ENCODE data around the gene WNT7A.
"Not testable (repeated sequence)": the region's sequence is repeated elsewhere in the genome, so short reads cannot be mapped to it uniquely, and the experiment has no call there.

WNT7A gene

DNA sequence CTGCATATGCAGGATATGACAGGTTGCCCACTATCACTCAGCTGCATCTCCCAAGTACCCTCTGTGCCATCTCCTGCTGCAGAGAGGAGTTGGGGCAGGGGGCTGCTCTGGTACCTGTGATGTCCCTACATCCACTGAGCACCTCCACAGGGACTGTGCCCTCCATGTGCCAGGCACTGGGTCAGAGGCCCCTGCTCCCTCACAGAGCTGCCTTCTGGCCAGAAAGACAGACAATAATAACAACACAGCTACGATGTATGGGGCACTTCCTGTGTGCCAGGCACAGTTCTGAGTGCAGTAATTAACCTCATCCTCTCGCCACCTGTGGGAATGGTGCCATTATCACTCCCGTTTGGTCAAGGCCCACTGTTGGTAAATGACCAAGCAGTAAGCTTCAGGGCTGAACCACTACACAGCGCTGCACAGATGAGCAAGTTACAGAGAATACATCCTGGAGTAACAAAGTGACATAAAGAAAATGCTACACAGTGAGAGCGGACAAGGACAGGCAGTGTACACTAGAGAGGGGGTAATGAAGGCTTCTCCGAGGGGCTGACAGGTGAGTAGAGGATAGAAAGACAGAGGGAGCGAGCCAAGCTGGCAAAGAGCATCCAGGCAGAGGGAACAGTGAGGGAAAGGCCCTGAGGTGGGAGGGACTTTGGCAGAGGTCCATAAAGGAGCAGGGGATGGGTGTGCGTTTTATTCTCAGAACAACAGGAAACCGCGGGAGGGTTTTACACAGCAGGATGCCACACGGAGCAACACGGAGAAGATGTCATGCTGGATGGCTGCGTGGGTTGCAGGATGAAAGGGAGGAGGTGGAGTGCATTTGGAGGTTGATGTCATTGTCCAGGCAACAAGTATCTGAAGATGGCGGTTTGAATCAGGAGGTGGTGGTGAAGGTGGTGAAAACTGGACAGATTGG, 13.6 kb downstream of the WNT7A start:
- DNase-seq (ENCODE audit: low read depth in 2 of 2, low spot score in 1 of 2), result no peak

DNA sequence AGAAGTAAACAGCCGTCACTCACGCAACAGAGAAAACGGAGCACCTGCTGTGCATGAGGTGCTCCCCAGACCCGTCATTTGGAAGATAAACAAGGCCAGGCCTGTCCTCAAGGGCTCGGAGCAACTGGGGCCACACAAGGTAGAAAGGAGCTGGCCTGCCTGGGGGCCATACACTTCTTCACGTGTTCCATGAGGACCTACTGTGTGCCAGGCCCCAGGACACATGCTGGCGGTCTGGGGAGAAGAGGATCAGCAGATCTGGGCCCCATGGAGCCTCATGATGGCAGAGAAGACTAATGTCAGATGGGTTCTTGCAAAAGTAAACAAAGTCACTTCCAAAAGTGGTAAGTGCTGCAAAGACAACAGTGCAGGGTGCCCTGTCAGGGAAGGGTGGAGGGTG, 14.3 kb downstream of the WNT7A start:
- DNase-seq (ENCODE audit: low read depth in 2 of 2, low spot score in 1 of 2), result no peak

DNA sequence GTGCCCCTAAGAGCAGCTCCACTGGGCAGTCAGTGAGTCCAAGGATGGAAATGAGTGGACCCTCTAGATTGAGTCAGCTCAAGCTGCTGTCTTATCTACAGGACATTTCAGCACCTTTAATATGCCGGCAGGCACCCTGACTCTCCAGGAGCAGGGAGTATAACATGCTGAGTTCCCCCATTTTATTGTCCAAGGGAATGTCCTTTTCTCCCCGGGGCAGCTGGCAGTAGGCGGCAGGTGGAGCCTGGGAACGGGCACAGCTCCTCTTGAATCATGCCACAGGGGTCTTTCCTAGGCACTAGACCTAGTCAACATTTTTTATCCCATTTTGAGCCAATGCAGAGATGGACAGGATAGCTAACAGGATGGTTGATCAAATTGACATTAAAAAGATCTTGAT, 14.8 kb downstream of the WNT7A start:
- DNase-seq (ENCODE audit: low read depth in 2 of 2, low spot score in 1 of 2), result no peak

DNA sequence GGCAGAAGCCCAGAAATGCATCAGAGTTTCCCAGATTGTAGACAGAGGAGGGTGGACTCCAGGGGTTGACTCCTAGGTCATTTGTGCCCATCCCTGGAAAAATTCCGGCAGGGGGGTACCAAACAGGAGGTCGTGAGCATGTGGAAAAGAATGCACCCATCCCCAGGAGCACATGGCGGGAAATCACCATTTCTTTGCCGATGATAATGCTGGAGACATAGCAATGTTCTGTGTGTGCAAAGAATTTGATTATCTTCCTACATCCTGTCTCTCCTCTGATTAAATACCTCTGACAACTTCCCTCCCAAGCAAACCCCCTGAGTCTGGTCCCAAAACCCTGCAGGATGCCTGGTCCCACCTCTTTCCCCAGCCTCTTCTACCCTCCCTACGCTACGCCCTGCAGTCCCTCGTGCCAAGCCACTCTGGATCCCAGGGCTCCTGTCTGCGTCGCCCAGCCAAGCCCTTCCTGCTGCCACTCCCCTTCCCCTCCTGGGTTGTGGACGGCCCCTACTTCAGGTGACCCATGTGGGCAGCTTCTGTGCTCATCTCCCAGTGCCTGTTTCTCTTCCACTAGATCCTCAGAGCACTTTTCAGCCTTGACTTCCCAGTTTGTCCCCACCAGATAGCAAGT, 15.8 kb downstream of the WNT7A start:
- no peak for DNase-seq (ENCODE audit: low read depth in 2 of 2, low spot score in 1 of 2)

DNA sequence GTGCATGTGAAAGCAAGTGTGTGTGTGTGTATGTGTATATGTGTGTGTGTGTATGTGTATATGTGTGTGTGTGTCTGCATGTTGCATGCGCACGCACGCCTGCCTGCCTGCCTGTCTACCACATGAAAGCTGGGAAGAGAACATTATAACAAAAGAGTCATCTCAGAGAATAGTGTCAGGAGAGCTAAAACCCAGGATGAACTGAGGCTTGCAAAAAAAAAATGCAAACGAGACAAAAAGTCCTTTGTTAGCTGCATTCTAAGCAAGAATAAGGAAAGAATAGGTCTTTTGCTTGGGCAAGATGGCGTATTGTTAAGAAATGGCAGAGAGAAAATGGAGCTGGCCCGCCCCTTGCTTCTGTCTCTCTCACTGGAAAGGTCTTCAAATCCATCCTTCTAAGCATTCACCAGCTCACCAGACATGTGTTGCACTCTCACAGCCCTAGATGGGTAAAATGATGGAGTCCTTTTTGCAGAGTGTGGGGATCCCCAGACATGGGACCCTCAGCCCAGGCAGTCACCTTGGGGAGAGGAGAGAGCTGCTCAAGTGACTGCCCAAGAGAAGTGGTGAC, 16.4 kb downstream of the WNT7A start:
- DNase-seq (ENCODE audit: low read depth in 2 of 2, low spot score in 1 of 2), result no peak

DNA sequence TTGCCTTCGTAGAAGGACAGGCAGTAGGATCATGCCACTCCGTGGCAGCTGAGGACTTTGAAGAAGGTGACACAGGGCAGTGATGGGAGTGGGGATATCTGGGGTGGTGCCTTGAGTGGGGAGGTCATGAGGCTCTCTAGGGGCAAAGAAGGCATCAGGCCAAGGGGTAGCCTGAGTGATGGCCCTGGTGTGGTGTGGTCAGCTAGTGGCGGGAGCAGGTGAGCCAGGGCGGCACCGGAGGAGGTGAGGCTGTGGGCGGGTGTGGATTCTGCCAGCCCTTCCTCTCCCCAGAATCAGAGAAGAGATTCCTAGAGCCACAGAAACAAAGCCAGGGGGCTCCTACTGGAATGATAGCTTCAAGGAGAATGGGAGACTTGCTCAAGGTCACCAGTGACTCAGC, 18.4 kb downstream of the WNT7A start:
- DNase-seq (ENCODE audit: low read depth in 2 of 2, low spot score in 1 of 2), result no peak

DNA sequence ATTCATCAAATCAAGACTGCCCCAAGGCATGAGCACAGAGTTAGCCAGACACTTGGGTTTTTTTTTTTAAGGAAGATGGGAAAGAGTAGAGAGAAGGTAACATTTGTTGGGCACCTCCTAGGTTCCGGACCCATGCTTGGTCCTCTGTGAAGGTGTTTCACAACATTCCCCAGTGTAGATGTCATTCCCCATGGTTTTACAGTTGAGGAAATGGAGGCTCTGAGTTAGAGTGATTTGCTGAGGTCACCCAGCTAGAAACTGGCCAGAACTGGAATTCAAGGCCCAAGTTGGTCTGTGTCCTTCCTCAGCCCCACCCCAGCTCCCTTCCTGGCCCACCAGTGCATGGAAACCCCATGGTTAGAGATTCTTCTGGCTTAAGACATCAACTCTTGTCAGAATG, 19.9 kb downstream of the WNT7A start:
- DNase-seq (ENCODE audit: low read depth in 2 of 2, low spot score in 1 of 2), result no peak

DNA sequence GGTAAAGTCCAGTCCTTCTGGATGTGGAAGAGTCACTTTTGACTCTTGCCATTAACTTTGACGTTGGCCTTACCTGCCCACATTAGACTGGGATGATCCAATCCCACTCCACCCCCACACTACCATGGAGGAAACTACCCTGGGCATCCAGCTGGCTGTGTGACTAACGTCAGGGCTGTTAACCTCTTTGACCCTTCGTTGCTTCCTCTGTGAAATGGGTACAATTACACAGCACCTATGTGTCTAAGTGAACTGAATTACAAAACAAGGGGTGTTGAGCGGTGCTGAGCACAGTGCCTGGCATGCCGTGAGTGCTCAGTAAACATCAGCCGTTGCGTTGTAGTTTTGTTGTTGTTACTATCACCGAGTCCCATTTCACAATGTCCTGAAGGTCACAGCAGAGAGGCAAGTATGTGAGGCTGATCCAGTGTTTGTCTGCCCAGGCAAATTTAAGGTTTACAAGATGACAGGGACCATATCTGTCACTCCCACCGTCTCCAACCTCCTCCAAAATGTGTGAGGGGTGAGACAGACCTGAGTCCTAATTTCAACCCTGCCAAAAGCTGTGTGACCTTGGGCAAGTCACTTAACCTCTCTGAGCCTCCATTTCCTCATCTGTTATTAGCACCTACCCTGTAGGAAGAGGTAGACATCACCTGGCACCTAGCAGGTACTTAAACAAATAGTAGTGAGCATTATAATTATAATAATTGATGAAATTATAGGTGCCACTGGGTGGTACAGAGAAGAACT, 20.9 kb downstream of the WNT7A start:
- no peak for DNase-seq (ENCODE audit: low read depth in 2 of 2, low spot score in 1 of 2)

DNA sequence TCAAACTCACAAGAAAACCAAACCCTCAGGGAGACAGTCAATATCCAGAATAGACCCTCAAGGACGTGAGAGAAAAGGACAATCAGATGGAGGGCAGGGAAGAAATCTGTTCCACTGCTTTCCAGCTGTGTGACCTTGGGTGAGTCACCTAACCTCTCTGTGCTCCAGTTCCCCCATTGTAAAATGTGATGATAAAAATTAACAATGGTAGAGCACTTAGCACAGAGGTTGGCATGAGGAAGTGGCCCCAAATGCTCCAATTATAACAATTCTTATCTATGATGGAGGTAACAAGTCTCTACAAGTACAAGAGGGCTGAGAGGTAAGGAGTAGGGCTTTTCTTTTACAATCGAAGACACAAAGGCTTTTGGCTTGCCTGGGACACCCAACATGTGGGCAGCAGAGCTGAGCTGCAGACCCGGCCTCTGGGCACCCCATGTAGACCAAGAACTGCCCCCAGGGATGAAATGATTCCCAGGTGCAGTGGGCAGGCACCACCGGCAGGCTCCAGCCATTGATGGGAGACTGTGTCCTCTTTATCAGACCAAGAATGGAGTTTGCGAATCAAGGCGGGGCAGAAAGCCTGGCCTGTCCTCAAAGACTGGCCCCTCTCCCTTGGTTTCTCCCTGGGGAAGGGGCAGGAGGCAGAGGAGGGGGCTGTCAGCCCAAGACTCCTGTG, 22.0 kb downstream of the WNT7A start:
- DNase-seq (ENCODE audit: low read depth in 2 of 2, low spot score in 1 of 2), result no peak

DNA sequence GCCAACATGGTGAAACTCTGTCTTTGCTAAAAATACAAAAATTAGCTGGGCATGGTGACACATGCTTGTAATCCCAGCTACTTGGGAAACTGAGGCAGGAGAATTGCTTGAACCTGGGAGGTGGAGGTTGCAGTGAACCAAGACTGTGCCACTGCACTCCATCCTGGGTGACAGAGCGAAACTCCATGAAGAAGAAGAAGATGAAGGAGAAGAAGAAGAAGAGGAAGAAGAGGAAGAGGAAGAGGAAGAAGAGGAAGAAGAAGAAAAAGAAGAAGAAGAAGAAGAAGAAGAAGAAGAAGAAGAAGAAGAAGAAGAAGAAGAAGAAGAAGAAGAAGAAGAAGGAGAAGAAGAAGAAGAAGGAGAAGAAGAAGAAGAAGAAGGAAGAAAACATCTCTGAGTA, 23.2 kb downstream of the WNT7A start:
- not testable (repeated sequence) for DNase-seq (ENCODE audit: low read depth in 2 of 2, low spot score in 1 of 2)

DNA sequence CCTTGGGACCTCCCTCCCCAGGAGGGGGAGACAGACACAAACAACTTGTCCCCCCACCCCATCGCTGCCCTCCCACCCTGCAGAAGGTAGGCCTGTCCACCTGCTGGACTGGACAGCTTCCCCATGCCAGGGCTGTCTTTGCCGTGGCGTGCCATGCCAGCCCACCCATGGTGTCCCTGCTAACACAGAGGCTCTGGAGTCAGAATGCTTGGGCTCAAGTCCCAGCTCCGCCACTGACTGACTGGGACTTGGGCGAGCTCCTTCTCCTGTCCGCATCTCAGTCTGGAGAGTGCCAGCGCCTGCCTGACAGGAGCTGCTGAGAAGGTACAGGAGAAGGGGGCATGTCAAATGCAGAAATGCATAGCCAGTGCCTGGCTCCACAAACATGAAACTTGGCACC, 23.9 kb downstream of the WNT7A start:
- no peak for DNase-seq (ENCODE audit: low read depth in 2 of 2, low spot score in 1 of 2)

DNA sequence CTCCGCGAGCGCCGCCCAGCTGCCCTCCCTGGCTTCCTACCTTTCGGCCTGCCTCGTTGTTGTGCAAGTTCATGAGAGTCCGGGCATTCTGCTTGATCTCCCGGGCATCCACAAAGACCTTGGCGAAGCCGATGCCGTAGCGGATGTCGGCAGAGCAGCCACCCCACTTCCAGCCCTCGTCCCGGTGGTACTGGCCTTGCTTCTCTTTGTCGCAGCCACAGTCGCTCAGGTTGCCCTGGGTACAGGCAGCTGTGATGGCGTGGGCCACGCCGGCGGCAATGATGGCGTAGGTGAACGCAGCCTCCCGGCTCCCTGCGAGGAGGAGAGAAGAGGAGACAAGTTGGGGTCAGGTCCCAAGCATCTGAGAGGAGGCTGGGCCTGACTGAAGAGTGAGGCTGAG, 25.4 kb downstream of the WNT7A start:
- DNase-seq (ENCODE audit: low read depth in 2 of 2, low spot score in 1 of 2), result no peak

DNA sequence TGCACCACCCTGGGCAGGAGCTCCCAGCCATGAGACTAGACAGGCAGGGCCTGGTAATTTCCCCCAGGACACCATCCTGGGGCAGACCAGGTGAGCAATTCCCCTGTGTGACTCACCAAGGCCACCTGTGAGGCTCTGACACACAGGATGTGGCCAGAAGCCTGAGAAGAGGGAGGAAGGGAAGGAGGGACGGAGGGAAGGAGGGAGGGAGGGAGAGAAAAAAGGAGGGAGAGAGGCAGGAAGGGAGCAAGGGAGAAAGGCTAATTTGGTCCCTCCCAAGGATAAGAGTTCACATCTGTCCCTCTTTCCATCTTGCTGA, 25.9 kb downstream of the WNT7A start:
- DNase-seq (ENCODE audit: low read depth in 2 of 2, low spot score in 1 of 2), result no peak

DNA sequence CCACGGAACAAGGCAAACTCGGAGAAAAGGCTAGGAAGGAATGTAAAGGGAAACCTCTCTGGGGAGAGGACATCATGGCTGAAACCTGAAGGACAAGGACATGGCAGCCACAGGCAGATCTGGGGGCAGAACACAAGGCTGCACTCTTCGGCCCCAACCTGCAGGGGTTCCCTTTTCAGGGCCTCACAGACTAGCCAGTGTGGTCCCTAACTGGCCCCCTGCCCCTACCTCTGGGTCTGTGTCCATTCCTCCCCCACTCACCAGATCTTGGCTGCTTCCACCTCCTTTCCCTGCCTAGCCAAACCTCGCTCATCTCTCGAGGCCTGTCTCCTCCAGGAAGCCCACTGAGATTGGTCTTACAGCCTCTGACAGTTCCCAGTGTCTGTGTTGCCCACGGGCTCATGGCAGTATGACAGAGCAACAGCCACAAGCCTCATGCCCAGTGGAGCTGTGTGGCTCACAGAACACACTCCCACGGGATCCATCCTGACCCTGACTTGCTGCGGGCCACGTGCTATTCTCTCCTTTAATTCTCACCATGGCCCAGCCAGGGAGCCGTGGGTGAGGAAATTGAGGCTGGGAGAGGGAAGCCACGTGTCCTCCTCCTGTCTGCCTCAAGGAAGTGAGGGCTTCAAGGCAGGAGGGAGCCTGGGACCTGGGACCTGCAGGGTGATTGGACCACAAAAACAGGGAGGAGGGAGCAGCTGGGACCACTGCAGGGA, 26.5 kb downstream of the WNT7A start:
- no peak for DNase-seq (ENCODE audit: low read depth in 2 of 2, low spot score in 1 of 2)

DNA sequence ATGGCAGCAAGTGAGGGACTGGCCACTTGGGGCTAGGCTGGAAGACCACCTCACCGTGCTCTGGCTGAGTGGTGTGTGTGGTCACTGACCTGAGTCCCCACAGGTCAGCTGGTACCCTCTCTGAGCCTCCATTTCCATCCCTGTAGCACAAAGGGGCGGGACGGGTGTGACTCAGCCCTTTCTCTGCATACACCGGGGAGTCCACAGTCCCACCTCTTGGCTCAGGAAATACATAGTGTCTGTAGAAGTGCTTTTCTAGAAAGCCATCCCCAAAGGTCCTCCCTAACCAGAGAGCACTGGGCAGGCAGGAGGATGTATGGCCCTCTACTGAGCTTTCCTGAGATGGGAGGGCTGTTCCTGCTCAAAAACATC, 27.2 kb downstream of the WNT7A start:
- no peak for DNase-seq (ENCODE audit: low read depth in 2 of 2, low spot score in 1 of 2)

DNA sequence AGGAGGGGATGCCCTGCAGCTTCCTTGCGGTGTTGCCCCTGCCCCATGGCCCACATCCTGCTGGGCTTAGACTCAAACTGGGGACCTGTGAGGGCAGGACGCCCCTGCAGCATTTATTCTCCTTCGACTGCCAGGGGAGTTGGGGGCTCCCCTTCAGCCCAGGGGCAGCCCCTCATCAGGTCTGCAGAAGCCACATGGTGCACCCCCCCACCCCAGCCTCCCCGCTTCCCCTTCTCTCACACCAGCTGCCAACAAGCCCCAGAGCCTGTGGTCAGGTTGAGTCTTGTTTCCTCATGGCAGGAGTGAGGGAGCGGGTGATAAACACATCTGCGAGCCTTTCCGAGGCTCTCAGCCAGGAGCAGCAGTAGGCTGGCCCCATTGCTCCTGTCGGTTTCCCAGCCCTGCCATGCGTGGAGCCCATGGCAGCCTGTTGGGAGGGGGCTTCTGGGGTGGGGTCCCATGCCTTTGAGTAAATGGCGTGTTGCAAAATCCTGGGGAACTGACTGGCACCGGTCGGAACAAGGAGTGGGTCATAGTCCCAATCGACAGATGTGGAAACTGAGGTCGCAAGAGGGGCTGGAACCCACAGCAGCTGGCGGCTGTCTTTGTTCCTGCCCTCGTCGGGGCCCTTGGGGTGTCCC, 27.8 kb downstream of the WNT7A start:
- no peak for DNase-seq (ENCODE audit: low read depth in 2 of 2, low spot score in 1 of 2)

DNA sequence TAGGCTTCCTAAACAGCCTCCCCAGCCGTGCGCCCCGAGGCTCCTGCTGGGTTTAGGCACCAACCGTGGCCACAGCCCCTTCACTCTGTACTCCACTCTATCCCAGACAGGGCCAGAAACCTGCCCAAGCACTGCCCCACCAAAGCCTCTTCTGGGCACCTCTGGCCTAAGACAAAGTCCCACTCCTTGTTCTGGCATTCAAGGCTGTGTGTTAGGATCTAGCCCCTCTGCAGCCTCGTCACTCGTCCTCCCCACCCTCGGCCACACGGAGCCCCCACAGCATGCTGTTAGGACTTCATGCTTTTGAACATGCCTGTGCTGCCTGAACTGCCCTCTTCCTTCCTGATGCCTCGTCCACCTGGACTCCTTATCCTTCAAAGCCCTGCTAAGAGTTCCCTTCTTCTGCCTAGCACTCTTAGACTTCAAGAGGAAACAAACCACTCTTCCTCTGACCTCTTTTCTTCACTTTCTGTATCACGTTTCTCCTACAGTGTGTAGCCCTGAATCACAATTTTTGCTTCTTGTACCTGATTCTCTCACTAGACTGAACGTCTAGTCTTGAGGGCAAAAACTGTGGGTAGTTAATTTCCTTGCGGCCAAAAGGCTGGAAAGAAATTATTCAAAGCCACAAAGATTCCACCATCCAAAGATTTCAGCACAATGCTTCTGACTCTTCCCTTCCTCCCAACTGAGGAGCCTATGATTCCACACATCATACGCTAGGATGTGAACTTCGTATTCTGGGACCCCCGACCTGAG, 28.6 kb downstream of the WNT7A start:
- no peak for DNase-seq (ENCODE audit: low read depth in 2 of 2, low spot score in 1 of 2)

DNA sequence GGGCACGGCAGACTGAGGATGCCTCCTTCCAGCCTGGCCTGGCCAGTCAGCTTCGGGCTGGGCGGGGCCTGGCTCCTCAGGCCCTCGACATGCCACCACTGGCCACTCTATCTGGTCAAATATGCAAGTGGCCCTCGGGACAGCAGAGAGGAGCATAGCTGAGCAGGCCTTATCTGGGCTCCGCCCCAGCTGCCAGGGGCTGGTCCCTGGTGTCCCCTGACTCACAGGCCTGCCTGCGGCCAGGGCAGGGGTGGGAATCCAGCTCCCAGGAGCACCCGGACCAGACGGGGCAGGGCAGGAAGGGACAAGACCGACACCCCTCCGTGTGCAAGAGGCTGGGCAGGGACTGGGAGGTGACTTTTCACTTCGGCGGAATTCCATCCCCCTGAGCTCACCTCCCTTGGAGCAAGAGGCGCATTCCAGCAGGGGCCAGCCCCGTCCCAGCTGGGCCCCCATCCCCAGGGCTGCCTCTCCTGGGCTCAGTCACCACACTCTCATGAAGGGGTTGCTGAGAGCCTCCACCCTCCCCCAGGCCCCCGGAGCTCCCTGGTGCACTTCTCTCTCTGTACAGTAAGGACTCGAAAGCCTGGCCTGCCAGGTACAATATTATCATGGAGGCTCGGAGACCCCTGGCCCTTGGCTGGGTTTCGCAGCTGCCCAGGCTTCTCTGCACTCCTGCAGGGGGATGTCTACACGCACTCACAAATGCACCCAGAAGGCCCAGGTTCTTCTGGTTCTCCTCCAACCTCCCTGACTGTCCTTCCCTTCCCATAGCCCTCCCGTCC, 29.5 kb downstream of the WNT7A start:
- no peak for DNase-seq (ENCODE audit: low read depth in 2 of 2, low spot score in 1 of 2)

DNA sequence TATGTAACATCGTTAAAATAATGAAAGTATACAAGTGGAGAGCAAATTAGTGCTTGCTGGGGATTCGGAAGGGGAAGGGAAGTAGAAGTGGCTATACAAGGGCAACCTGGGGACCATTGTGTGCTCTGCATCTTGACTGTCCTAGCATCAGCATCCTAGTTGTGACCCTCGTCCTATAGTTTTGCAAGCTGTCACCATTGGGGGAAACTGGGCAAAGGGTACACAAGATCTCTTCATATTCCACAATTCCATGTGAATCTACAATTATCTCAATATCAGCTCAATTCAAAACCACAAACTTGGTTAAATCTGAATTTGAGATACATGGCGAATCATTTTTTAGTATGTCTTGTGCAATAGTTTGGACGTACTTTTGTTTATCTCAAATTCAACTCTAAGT, 30.9 kb downstream of the WNT7A start:
- no peak for DNase-seq (ENCODE audit: low read depth in 2 of 2, low spot score in 1 of 2)

Data from stimulated activated CD8-positive, alpha-beta memory T cell treated with anti-CD3 and anti-CD28 coated beads, Interleukin-4, amount 100 ng/mL, for 1 hour (primary cell).